Measurements from ENCODE around the gene CRIP1. TPM values are rescaled to one million over a fixed set of nuclear protein-coding genes. Genes with fewer than 3 reads are reported as not detected.

Gene CRIP1
- polyA plus RNA-seq, 2 of the 4 experiments (the other 2 are of a cell fraction): 280 to 999 TPM

- TF ChIP-seq RFX5 (IDR thresholded peaks at IDR 0.05) (no peak), EHF (CRISPR knock-in tag; IDR thresholded peaks at IDR 0.05) (no peak), ATOH8 (CRISPR knock-in tag; IDR thresholded peaks at IDR 0.05; ENCODE audit: low read depth) (no peak), EP300 (IDR thresholded peaks at IDR 0.05) (no peak), MAX (IDR thresholded peaks at IDR 0.05) (peak; percentile 46), BHLHE40 (IDR thresholded peaks at IDR 0.05; ENCODE audit: low read depth, low read length) (no peak), EHMT2 (IDR thresholded peaks at IDR 0.05; ENCODE audit: low read depth) (no peak), JUN (IDR thresholded peaks at IDR 0.05) (peak; percentile 71 to 83; a peak in 3 of 5 replicates), BCL3 (IDR thresholded peaks at IDR 0.05) (peak; percentile 92; the same call in 2 of the 3 replicates), POLR2A (IDR thresholded peaks at IDR 0.05; ENCODE audit: low read length) (peak; percentile 98), PHF8 (IDR thresholded peaks at IDR 0.05; ENCODE audit: borderline replicate concordance, low read depth) (0 out of 2 replicates have a peak, but pooled peaks have one; percentile 22)
- CTCF ChIA-PET: interaction anchor here (0.9 to 1.6 kb wide), 7 partner anchors 15 to 397 kb away, joined by 3 to 7 read pairs (median 4); no protein-coding TSS in a partner anchor
- DNase-seq (ENCODE audit: low read depth in 1 of 2, low spot score in 1 of 2): peak in 1 of 2 experiments; percentile 78
- H3K27ac ChIP-seq: peak overlapping the region; percentile 84 to 99
- 0% methylated on average over 18 of the region's 45 CpGs for WGBS (ENCODE audit: missing lambda C conversion rate)
- no peak for FAIRE-seq
- H3K4me1 ChIP-seq: peaks cover 67% of the 10 kb centered on the region
- POLR2A ChIA-PET: interaction anchor here (1.4 kb wide), 1 partner anchor 41 kb away, joined by 3 read pairs; no protein-coding TSS in a partner anchor
- ATAC-seq: peak in 1 of 2 experiments; percentile 3; a peak in 2 of 6 replicates
- peak overlapping the region; percentile 59 for H3K4me3 ChIP-seq
- H3K9me3 ChIP-seq: no peaks in the 10 kb centered on the region
- peak overlapping the region; percentile 92 for H3K4me2 ChIP-seq
Measured at GRCh38 chr14:105486974-105487448, 325 bp downstream of the CRIP1 start.

GRCh38 chr14:105487449-105487985 is 831 bp downstream of the CRIP1 start:
- DNase-seq (ENCODE audit: low read depth in 1 of 2, low spot score in 1 of 2) (no peak), FAIRE-seq (no peak), ATAC-seq (no peak)
- Histone ChIP-seq H3K27ac (peak overlapping the region; percentile 84 to 99), H3K4me3 (peak overlapping the region; percentile 59), H3K9me3 (no peaks in the 10 kb centered on the region), H3K4me2 (peak overlapping the region; percentile 92), H3K4me1 (peaks cover 67% of the 10 kb centered on the region)
- POLR2A ChIA-PET: no interaction called here
- CTCF ChIA-PET: interaction anchor here (1.5 to 3.8 kb wide), 3 partner anchors 9 to 48 kb away, joined by 4 to 132 read pairs (median 4); no protein-coding TSS in a partner anchor
- TF ChIP-seq MAX (IDR thresholded peaks at IDR 0.05) (0 out of 2 replicates have a peak, but pooled peaks have one; percentile 28), RNF2 (IDR thresholded peaks at IDR 0.05; ENCODE audit: borderline replicate concordance, low read depth) (0 out of 2 replicates have a peak, but pooled peaks have one; percentile 5), JUN (IDR thresholded peaks at IDR 0.05) (0 out of 5 replicates have a peak, but pooled peaks of 1 of the 2 experiments have one; percentile 45), PBX3 (IDR thresholded peaks at IDR 0.05) (0 out of 2 replicates have a peak, but pooled peaks have one; percentile 51), E2F6 (IDR thresholded peaks at IDR 0.05; ENCODE audit: borderline replicate concordance, low read depth) (no peak)
- WGBS (ENCODE audit: missing lambda C conversion rate): 0% methylated on average over 10 of the region's 48 CpGs
